Cardiac muscle cell (in vitro differentiated cells and primary cell): ENCODE measurements around the gene PSME1. TPM values are rescaled to one million over a fixed set of nuclear protein-coding genes. Genes with fewer than 3 reads are reported as not detected.

Experiments used
- DNase-seq, 2 donors: peaks; one replicate each; pipeline versions ENCODE4 v3.0.0 to v3.0.0-alpha.2; 2010 to 2017; ENCODE audit warnings: low read depth in 1 of 2, low spot score in 1 of 2
- H3K27ac ChIP-seq: fragments of 200-600 bp; sonication (generic); 2 replicates; pipeline ENCODE4 v1.5.1; 2016
- H3K27me3 ChIP-seq: fragments of 200-600 bp; sonication (generic); 2 replicates; pipeline ENCODE4 v1.6.0; 2016; ENCODE audit warnings: control low read depth
- H3K36me3 ChIP-seq: fragments of 200-600 bp; sonication (generic); 2 replicates; pipeline ENCODE4 v1.5.1; 2016; ENCODE audit warnings: control low read depth
- H3K4me1 ChIP-seq: fragments of 200-600 bp; sonication (generic); 2 replicates; pipeline ENCODE4 v1.8.1; 2017; ENCODE audit warnings: low read depth, mild to moderate bottlenecking, mixed run types
- H3K4me3 ChIP-seq: fragments of 200-600 bp; sonication (generic); 2 replicates; pipeline ENCODE4 v1.5.1; 2016; ENCODE audit warnings: mild to moderate bottlenecking
- H3K9me3 ChIP-seq: fragments of 200-600 bp; sonication (generic); 2 replicates; pipeline ENCODE4 v1.5.1; 2017; ENCODE audit warnings: low read depth, mild to moderate bottlenecking, control low read depth
- polyA plus RNA-seq: library from polyadenylated mRNA; unstranded; fragments of >200 nt; fragmentation: Nextera tagmentation; extraction: Ambion mirVana; gene quantifications from 2 replicates; pipeline ENCODE4 v1.2.1, GENCODE V29; 2016
- total RNA-seq: library from RNA; depleted of rRNA; stranded (reverse); fragments of >200 nt; gene quantifications from 2 replicates; pipeline ENCODE4 v1.2.3, GENCODE V29; 2016
- TF ChIP-seq, protein P1 (sequence below): IDR thresholded peaks from 2 replicates; pipeline ENCODE4 v1.5.1; 2012; ENCODE audit warnings: low read depth, mild to moderate bottlenecking, low read length

PSME1 gene
- total and polyA plus RNA-seq, 2 experiments from 2014 or later: 238 to 383 TPM

DNA sequence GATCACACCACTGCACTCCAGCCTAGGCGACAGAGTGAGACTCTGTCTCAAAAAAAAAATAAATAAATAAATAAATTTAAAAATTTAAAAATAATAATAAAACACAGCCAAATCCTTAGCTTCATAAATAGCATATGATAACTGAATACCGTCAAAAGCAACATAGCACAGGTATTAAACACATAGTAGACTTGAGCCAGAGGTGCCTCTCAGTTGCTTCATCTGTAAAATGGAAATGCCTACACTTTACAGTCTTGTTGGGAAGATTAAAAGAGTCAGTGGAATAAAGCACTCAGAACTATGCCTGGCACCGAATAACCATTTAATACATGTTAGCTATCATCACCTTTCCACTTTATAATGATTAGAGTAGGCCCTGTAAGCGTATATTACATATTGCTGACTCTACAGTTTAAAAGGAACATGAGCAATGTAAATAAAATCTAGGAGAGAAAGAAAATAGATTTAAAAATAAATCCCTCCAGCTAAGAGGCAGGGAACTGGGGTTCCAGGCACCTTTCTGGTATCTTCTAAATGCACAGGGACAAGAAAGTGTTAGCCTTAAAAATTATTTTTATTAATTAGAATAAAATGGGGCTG lies 29.2 kb upstream of the PSME1 start:
- TF ChIP-seq, protein P1, sequence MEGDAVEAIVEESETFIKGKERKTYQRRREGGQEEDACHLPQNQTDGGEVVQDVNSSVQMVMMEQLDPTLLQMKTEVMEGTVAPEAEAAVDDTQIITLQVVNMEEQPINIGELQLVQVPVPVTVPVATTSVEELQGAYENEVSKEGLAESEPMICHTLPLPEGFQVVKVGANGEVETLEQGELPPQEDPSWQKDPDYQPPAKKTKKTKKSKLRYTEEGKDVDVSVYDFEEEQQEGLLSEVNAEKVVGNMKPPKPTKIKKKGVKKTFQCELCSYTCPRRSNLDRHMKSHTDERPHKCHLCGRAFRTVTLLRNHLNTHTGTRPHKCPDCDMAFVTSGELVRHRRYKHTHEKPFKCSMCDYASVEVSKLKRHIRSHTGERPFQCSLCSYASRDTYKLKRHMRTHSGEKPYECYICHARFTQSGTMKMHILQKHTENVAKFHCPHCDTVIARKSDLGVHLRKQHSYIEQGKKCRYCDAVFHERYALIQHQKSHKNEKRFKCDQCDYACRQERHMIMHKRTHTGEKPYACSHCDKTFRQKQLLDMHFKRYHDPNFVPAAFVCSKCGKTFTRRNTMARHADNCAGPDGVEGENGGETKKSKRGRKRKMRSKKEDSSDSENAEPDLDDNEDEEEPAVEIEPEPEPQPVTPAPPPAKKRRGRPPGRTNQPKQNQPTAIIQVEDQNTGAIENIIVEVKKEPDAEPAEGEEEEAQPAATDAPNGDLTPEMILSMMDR: no peak
- Histone ChIP-seq H3K36me3 (no peaks in the 10 kb centered on the region), H3K27me3 (no peaks in the 10 kb centered on the region), H3K27ac (no peak overlapping the region), H3K4me3 (no peak overlapping the region), H3K4me1 (no peaks in the 10 kb centered on the region), H3K9me3 (no peaks in the 10 kb centered on the region)
- no peak for DNase-seq

DNA sequence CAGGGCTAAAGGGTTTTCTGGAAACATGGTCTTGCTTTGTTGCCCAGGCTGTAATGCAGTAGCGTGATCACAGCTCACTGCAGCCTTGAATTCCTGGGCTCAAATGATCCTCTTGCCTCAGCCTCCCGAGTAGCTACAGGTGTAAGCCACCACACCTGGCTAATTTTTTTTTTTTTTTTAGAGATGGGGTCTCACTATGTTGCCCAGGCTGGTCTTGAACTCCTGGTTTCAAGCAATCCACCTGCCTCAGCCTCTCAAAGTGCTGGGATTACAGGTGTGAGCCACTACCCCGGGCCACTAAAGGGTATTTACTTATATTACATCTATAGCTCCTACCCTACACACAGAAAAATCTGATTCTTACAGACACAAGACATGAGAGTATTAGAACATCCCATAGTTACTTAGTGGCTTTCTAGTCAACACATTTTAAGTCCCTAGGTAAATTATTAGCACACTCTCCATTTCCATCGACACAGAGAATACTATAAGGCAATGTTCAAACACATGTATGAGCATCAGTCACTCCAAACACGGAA lies 27.6 kb upstream of the PSME1 start:
- DNase-seq: no peak
- Histone ChIP-seq H3K9me3 (no peaks in the 10 kb centered on the region), H3K36me3 (no peaks in the 10 kb centered on the region), H3K4me1 (no peaks in the 10 kb centered on the region), H3K4me3 (no peak overlapping the region), H3K27me3 (no peaks in the 10 kb centered on the region), H3K27ac (no peak overlapping the region)
- TF ChIP-seq, protein P1: no peak

DNA sequence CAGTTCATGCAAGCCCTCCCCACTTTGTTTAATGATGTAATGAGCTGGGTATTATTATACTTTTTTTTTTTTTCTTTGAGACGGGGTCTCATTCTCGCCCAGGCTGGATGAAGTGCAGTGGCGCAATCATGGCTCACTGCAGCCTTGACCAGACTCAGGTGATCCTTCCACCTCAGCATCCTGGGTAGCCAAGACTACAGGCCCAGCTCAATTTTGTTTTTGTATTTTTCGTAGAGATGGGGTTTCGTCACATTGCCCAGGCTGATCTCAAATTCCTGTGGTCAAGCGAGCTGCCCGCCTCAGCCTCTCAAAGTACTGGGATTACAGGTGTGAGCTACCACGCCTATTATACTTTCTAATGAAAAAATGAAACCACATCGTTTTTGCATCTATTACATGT lies 25.9 kb upstream of the PSME1 start:
- H3K9me3 ChIP-seq: no peaks in the 10 kb centered on the region
- DNase-seq: no peak
- H3K4me3 ChIP-seq: no peak overlapping the region
- no peaks in the 10 kb centered on the region for H3K36me3 ChIP-seq
- TF ChIP-seq, protein P1: no peak
- H3K27me3 ChIP-seq: no peaks in the 10 kb centered on the region
- H3K27ac ChIP-seq: no peak overlapping the region
- H3K4me1 ChIP-seq: no peaks in the 10 kb centered on the region

DNA sequence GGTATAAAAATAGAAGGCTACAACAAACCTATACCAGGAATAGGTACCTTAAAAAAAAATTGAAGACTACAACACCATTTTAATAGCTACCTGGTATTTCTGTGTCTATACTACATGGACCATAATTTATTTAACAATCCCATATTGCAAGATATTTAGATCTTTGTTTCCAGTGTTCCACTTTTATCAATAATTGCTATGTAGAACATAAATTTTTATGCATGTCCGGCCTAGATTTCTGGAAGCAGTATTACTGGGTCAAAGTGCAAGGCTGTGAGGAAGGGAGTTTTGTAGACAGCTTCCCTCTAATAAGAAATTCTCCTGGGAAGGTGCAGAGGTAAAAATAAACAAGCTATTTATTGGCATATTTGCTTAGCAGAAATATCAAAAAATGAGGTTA lies 25.5 kb upstream of the PSME1 start:
- Histone ChIP-seq H3K4me1 (no peaks in the 10 kb centered on the region), H3K27ac (no peak overlapping the region), H3K4me3 (no peak overlapping the region), H3K27me3 (no peaks in the 10 kb centered on the region), H3K9me3 (no peaks in the 10 kb centered on the region), H3K36me3 (no peaks in the 10 kb centered on the region)
- TF ChIP-seq, protein P1: no peak
- DNase-seq: no peak

DNA sequence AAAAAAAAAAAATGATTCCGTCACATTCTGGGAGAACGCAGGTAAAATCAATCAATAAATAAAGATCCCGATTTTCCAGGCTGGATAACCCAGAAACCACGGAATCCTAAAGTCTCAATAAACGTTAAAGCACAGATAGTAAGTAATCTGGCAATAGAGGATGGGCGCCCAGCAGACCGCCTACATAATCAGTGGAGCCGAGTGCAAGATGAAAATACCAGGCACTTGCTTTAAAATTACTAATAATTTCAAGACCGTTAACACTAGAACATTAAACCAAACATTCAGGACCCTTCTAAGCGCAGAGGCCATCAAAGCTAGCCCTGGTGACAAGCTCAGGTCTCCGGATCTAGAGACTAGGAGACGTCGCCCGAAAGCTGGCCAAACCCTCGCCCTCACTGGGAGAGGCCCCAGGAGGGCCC lies 22.6 kb upstream of the PSME1 start:
- Histone ChIP-seq H3K36me3 (peaks cover 12% of the 10 kb centered on the region), H3K4me3 (peak overlapping the region; percentile 44), H3K9me3 (no peaks in the 10 kb centered on the region), H3K4me1 (peaks cover 11% of the 10 kb centered on the region), H3K27ac (peak overlapping the region; percentile 92), H3K27me3 (no peaks in the 10 kb centered on the region)
- DNase-seq: no peak
- TF ChIP-seq, protein P1: no peak
